ENCODE data around the gene MAGI1.
"Not testable (repeated sequence)": the region's sequence is repeated elsewhere in the genome, so short reads cannot be mapped to it uniquely, and the experiment has no call there.

Gene MAGI1

GRCh38 chr3:65650247-65650646, 388.5 kb downstream of the MAGI1 start:
- no peak for DNase-seq

GRCh38 chr3:65647369-65647768, 391.3 kb downstream of the MAGI1 start:
- DNase-seq = no peak

- DNase-seq = no peak
Measured at GRCh38 chr3:65642883-65643282, 395.8 kb downstream of the MAGI1 start.

GRCh38 chr3:65641777-65642176, 396.9 kb downstream of the MAGI1 start:
- DNase-seq = no peak

GRCh38 chr3:65641045-65641444, 397.7 kb downstream of the MAGI1 start:
- no peak for DNase-seq

- no peak for DNase-seq
Measured at GRCh38 chr3:65639444-65639843, 399.3 kb downstream of the MAGI1 start.

DNA sequence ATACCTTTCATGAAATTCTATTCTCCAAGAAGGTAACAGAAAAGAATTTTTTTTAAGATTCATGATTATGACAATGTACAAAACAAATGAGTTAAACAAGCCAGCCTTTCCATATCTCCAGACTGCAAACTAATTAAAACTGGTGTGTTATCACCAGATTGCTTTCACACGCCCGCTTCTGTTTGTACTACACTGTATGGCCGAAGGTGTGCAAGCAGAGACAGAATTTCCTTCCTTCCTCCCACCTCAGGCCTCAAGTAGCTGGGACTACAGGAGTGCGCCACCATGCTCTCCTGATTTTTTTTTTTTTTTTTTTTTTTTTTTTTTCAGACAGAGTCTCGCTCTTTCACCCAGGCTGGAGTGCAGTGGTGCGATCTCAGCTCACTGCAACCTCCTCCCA, 400.4 kb downstream of the MAGI1 start:
- no peak for DNase-seq

GRCh38 chr3:65636326-65636725, 402.4 kb downstream of the MAGI1 start:
- peak; percentile 45 for DNase-seq

DNA sequence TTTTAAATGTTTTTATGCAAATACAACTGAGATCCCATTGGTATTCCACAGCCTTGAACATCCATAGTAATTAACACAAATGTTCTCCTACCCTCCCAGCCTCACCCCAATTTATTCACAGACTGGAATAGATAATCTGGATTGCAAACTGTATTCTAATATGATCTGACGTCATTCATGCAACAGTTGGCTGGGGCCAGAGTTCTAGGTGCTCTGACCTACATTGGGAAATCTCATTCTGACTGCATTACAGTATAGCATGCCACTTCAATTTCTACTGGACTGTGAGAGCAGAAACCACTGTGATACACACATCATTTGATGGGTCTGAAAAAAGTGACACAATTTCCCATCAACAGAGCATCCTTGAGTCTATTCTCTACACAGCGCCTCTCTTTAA, 403.1 kb downstream of the MAGI1 start:
- DNase-seq = no peak

DNA sequence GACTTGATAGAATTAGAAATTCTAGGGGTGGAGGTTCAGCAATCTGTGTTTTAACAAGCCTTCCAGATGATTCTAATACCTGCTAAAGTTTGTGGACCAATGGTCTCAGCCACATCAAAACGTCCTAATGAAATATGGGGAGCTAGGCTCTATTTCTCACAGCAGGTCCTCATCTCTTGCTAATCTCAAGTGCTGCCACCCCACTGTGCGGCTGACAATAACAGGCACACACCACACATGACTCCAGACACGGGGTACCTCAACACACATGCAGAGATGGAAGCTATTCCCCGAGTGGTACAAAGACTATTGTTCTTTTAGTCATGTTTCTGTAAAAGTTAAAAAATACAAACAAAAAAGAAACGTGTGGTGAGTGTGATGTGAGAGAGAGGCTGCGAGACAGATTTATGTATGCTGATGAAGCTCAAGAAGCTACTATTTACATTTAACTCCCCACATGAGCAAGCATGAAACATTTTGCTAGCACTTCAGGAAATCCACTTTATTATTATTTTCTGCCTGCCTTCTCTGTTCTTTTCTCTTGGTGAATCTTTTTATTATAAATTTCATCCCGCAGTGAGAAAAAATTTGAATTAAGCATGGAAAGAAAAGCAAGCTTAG, 405.6 kb downstream of the MAGI1 start:
- DNase-seq = no peak

- no peak for DNase-seq
Measured at GRCh38 chr3:65632414-65632813, 406.3 kb downstream of the MAGI1 start.

GRCh38 chr3:65628978-65629377, 409.7 kb downstream of the MAGI1 start:
- no peak for DNase-seq

DNA sequence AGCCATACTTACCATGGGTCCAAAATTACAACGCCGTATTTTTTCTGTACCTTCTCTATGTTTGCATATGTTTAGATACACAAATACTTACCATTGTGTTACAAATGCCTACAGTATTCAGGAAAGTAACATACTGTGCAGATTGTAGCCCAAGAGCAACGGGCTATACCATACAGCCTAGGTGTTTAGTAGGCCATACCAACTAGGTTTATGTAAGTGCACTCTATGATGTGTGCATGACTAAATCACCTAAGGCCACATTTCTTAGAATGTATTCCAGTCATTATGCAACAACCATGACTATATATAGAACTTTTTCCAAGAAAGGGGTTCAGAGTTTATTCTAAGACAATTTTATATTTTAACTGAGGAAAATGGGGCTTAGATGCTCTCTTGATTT, 411.7 kb downstream of the MAGI1 start:
- no peak for DNase-seq

- no peak for DNase-seq
Measured at GRCh38 chr3:65625305-65625704, 413.4 kb downstream of the MAGI1 start.

DNA sequence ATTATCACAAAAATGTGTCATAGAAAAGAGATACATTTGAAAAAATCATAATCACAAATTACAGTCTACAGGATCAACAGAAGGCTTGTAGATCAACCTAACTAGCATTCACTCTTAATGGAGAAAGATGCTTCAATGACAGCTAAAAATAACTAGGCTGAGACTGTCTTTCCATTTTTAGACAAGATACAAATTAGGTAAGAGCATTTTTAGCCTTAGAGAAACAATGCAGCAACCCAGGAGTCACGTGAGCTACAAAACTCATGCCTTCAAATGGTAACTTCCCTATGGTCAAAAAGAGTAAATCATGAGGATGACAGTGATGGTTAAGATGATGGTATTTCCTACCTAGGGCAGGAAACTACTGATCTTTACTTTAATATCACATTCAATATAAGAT, 415.4 kb downstream of the MAGI1 start:
- DNase-seq = no peak

DNA sequence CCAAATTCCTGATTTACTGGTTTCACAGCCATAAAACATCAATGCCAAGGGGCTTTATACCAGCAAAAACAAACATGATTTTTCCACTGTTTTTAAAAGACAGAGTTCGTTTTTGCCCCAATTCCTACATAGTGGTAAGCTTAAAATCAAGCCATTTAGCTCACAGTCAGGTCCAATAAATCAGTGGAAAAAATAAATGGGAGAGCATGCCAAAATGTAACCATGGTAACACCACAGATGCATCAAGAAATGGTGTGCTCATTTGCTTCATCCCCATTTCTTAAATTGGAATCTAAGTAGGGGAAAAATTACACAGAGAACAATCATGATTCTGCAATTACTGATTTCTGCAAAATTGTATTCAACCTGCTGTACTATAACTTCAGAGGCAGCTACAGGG, 418.8 kb downstream of the MAGI1 start:
- no peak for DNase-seq

DNA sequence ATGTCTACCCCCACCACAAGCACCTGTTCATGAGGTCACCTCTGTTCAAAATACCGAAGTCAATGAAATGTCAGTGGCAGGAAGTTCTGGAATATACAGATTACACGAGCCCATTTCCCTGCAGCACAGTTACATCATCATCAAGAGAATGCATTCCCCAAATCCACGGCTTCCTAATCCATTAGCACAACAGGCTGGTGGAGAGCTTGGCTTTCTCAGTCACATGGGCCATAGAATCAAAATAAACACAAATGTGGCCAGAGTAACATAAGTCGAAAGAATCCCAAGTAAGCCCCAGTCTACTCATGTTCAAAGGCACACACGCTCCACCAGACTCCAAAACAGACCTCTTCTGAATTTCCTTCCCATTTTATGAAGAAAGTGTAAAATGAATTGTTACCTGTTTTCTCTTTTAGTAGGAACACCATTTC, 419.3 kb downstream of the MAGI1 start:
- no peak for DNase-seq

DNA sequence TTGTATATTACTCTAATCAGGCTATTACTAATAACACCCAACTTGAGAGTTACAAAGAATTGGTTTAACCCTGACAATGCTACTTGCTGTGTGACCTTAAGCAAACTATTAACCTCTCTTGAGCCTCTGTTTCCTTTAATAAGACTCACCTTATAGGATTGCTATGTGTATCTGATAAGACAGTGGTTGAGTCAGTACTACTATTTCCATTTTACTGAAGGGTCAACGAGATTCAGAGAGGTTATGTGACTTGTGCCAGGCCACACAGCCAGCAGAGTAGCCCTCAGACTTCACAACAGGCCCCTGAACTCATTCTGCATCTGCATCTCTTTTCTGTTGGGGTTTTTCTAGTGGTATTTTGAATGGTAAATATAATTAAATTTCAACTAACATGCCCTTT, 420.1 kb downstream of the MAGI1 start:
- DNase-seq = no peak

- DNase-seq = no peak
Measured at GRCh38 chr3:65617787-65618186, 420.9 kb downstream of the MAGI1 start.

- DNase-seq = no peak
Measured at GRCh38 chr3:65617209-65617608, 421.5 kb downstream of the MAGI1 start.

GRCh38 chr3:65616563-65616962, 422.2 kb downstream of the MAGI1 start:
- no peak for DNase-seq

DNA sequence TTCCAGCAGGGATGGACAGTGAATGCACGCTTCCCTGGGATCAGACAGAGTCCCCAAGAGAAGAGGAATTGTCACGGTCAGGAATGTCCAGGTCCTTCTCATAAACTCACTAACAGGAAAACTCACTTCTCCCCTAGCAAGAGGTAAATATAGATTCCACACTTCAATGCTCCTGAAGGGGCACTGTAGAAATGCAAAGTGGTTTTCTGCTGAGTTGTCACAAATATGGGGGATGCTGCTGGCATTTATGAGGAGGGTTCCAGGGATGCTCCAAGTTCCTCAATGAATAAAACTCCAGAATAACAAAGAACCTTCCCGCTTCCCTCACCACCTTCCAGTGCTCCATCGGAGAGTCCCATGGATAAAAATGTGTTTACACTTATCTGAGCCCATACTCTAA, 423.4 kb downstream of the MAGI1 start:
- DNase-seq = no peak

- DNase-seq = no peak
Measured at GRCh38 chr3:65614585-65614984, 424.1 kb downstream of the MAGI1 start.

- DNase-seq = not testable (repeated sequence)
Measured at GRCh38 chr3:65607965-65608460, 430.7 kb downstream of the MAGI1 start.

GRCh38 chr3:65607101-65607500, 431.6 kb downstream of the MAGI1 start:
- DNase-seq = no peak
